ENCODE data around the gene ARHGAP26.

Gene ARHGAP26

DNA sequence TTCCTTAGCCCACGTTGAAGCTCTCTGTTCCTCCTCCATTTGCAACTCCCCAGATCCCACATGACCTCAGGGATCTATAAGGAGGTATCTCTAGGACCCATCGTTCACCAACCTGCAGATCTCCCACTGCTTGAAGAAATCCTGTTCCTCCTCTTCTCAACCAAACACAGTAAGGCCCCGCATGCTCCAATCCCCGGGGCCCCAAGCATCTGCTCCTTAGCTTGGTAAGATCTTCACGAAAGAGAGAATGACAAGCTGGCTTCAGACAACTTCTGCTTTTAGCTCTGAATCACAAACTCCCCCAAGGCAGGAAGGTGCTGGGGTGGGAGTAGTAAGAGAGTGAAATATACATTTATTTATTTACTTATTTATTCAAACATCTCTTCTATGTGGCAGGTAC, 33.0 kb upstream of the ARHGAP26 start:
- Histone ChIP-seq H3K4me1 (no peaks in the 10 kb centered on the region), H3K9me3 (no peaks in the 10 kb centered on the region), H3K27me3 (no peaks in the 10 kb centered on the region), H3K4me3 (no peak overlapping the region), H3K27ac (no peak overlapping the region), H3K36me3 (no peaks in the 10 kb centered on the region)
- no peak for DNase-seq
- intact Hi-C loops (cut with DNase I; ENCODE audit: low total_unique reads): no loop called here
- TF ChIP-seq, protein P1, sequence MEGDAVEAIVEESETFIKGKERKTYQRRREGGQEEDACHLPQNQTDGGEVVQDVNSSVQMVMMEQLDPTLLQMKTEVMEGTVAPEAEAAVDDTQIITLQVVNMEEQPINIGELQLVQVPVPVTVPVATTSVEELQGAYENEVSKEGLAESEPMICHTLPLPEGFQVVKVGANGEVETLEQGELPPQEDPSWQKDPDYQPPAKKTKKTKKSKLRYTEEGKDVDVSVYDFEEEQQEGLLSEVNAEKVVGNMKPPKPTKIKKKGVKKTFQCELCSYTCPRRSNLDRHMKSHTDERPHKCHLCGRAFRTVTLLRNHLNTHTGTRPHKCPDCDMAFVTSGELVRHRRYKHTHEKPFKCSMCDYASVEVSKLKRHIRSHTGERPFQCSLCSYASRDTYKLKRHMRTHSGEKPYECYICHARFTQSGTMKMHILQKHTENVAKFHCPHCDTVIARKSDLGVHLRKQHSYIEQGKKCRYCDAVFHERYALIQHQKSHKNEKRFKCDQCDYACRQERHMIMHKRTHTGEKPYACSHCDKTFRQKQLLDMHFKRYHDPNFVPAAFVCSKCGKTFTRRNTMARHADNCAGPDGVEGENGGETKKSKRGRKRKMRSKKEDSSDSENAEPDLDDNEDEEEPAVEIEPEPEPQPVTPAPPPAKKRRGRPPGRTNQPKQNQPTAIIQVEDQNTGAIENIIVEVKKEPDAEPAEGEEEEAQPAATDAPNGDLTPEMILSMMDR (IDR thresholded peaks at IDR 0.05): no peak

DNA sequence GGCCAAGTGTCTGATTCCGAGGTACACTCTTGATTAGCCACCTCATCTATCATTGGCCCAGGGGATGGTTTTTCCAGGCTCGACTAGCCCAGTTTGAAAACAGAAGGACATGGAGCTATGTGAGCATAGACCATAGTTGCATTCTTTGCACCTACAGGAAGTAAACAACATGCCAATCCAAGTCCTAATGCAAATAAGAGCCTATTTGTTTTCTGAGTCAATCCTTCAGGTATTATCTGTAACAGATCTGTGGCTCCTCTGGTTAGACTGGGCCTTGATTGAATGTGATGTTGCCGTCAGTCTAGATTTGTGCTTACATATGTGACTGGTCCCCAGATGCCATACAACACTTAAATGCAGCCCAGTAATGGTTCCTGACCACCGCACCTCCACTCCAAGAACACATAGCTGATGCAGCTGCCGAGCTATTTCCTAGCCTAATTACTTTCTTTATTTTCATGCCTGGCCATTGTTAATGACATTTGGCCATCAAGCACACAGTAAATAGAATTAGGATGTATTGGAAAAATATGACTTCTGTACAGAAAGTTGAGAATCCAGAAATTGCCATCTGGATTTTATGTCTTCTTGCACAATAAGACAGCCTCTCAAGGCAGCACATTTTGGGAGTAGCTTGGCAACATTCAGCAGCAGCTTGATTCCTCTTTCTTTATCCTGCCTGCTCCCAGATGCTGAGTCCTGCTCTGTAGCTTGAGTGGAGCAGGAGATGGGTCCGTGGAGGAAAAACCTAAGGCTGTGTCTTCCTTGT, 29.5 kb upstream of the ARHGAP26 start:
- intact Hi-C loops (cut with DNase I; ENCODE audit: low total_unique reads): no loop called here

DNA sequence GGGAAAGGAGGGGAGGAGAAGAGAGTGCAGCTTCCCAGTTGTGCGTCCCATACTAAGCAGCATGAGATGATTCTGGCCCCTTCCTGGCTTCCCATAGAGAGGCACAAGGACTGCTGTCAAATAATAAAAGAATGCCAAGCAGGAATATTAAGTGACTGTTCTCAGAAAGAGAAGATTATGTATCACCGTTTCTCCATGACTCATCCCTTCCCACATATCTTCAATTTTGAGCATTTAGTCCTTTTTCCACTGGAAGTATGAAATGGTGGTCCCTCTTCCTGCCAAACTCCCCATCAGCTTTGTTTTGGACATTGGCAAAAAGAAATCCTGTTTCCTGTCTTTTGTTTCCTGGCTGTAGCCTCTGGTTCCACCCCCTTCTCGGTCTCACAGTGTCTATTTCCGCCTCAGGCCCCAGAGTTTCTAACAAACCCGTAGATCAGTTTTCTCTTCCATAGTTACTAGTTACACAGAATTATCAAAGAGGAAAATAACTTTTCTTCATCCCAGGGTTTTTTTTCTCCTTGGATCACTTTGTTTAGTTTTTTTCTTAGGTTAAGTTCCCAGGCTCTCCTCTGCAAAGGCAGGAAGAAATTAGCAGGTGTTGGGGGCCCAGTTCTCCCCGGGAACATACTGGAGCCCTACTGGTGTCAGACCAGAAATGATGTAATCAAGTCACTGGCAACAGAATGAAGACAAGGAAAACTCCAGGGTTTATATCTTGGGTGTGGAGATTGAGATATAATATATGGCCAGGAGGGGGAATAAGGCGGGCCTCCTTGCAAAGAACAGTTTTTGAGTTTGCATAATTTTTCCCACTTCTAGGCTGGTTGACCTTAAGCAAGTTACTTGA, 26.4 kb upstream of the ARHGAP26 start:
- H3K27ac ChIP-seq: peak overlapping the region; percentile 40 to 45
- H3K36me3 ChIP-seq: no peaks in the 10 kb centered on the region
- peaks cover 0 to 25% (median 6%) of the 10 kb centered on the region in 4 donors for H3K4me1 ChIP-seq
- no peaks in the 10 kb centered on the region for H3K27me3 ChIP-seq
- intact Hi-C loops (cut with DNase I; ENCODE audit: low total_unique reads): no loop called here
- TF ChIP-seq, protein P1 (IDR thresholded peaks at IDR 0.05): no peak
- H3K9me3 ChIP-seq: no peaks in the 10 kb centered on the region
- no peak for DNase-seq
- no peak overlapping the region for H3K4me3 ChIP-seq

More for the DNA sequence above, 29.5 kb upstream of the ARHGAP26 start:
- H3K4me3 ChIP-seq: no peak overlapping the region
- H3K4me1 ChIP-seq: peaks cover 0 to 14% (median 0%) of the 10 kb centered on the region in 4 donors
- DNase-seq: no peak
- TF ChIP-seq, protein P1 (IDR thresholded peaks at IDR 0.05): no peak
- no peaks in the 10 kb centered on the region for H3K36me3 ChIP-seq
- H3K9me3 ChIP-seq: no peaks in the 10 kb centered on the region
- no peaks in the 10 kb centered on the region for H3K27me3 ChIP-seq
- no peak overlapping the region for H3K27ac ChIP-seq

DNA sequence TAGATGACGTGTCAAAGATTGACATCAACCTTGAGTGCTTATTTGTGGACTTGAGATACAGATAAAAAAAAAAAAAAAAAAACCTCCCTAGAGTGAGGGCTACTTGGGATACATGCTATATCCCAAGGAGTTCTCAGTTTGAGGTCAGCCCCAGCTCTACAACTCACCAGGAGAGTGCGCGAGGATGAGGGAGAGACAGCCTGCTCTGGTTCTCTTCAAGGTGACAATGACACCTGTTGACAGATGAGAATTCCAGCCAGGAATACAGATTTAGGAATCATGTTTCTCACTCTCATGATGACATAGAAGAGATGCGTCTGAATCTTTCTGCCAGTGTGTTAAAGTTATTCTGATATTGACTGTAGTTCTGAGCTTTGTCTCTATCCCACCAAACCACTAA, 24.9 kb upstream of the ARHGAP26 start:
- intact Hi-C loops (cut with DNase I; ENCODE audit: low total_unique reads): no loop called here
- Histone ChIP-seq H3K4me3 (no peak overlapping the region), H3K9me3 (no peaks in the 10 kb centered on the region), H3K4me1 (peaks cover 0 to 36% (median 12%) of the 10 kb centered on the region in 4 donors), H3K36me3 (no peaks in the 10 kb centered on the region), H3K27me3 (no peaks in the 10 kb centered on the region), H3K27ac (no peak overlapping the region)
- DNase-seq: no peak
- TF ChIP-seq, protein P1 (IDR thresholded peaks at IDR 0.05): no peak

DNA sequence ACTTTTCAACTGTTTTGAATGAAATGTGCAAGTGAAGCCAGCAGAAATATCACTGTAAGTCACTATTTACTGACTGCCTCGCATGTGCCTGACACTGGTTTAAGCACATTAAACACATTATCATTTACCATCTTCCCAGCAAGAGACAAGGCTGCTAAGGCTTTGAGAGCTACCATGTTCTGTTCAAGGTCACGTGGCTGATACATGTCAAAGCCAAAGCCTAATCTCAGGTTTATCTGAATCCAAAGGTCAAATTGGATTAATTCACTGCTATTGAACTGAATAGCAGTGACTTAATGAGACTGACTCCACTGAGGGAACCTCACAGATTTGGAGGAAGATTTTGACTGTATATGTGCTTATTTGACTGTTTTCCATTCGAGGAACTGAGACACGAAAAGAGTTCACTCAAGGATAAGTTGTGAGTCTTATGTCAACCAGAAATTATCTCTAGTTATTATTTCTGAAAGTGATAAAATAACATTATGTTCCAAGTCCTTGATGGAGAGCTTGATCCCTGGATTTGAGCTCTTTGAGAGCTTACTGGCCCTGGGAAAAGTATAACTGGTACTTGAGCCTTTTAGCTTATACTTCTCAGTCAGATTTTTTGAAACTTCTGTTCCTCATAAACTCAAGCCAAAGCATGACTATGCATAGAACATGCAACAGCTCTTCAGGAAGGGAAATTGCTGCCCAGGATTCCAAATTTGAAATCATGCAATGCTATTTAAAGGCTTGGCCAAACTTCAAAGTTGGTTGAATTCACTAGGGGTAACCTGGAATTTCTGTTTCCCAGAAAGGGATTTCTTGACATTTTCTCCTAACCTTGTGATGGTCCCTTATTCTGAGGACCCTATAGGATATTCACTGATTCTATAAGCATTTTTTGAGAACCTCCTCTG, 23.4 kb upstream of the ARHGAP26 start:
- DNase-seq: no peak
- intact Hi-C loops (cut with DNase I; ENCODE audit: low total_unique reads): no loop called here
- Histone ChIP-seq H3K4me3 (no peak overlapping the region), H3K4me1 (peaks cover 0 to 51% (median 22%) of the 10 kb centered on the region in 4 donors), H3K9me3 (no peaks in the 10 kb centered on the region), H3K27ac (no peak overlapping the region), H3K27me3 (no peaks in the 10 kb centered on the region), H3K36me3 (no peaks in the 10 kb centered on the region)
- TF ChIP-seq, protein P1 (IDR thresholded peaks at IDR 0.05): no peak
